ENCODE data around the gene GLIS1.

The GLIS1 gene

GRCh38 chr1:53640701-53641075 lies 98.3 kb downstream of the GLIS1 start:
- in situ Hi-C loops (cut with MboI; ENCODE audit: low sequenced_read_pairs): no loop called here

GRCh38 chr1:53639996-53640700 lies 98.8 kb downstream of the GLIS1 start:
- in situ Hi-C loops (cut with MboI; ENCODE audit: low sequenced_read_pairs): no loop called here

GRCh38 chr1:53639251-53639763 lies 99.7 kb downstream of the GLIS1 start:
- in situ Hi-C loops (cut with MboI; ENCODE audit: low sequenced_read_pairs): no loop called here

- in situ Hi-C loops (cut with MboI; ENCODE audit: low sequenced_read_pairs): no loop called here
These were observed 100.5 kb downstream of the GLIS1 start for GRCh38 chr1:53638360-53639035.

- in situ Hi-C loops (cut with MboI; ENCODE audit: low sequenced_read_pairs): no loop called here
These were observed 101.2 kb downstream of the GLIS1 start for GRCh38 chr1:53637511-53638359.

- in situ Hi-C loops (cut with MboI; ENCODE audit: low sequenced_read_pairs): no loop called here
These were observed 102.3 kb downstream of the GLIS1 start for GRCh38 chr1:53636621-53637171.

- in situ Hi-C loops (cut with MboI; ENCODE audit: low sequenced_read_pairs): no loop called here
These were observed 104.4 kb downstream of the GLIS1 start for GRCh38 chr1:53634571-53634979.

- in situ Hi-C loops (cut with MboI; ENCODE audit: low sequenced_read_pairs): no loop called here
These were observed 105.8 kb downstream of the GLIS1 start for GRCh38 chr1:53633073-53633704.

GRCh38 chr1:53631622-53632310 lies 107.2 kb downstream of the GLIS1 start:
- in situ Hi-C loops (cut with MboI; ENCODE audit: low sequenced_read_pairs): no loop called here

GRCh38 chr1:53629101-53629691 lies 109.8 kb downstream of the GLIS1 start:
- in situ Hi-C loops (cut with MboI; ENCODE audit: low sequenced_read_pairs): no loop called here

GRCh38 chr1:53628286-53628955 lies 110.5 kb downstream of the GLIS1 start:
- in situ Hi-C loops (cut with MboI; ENCODE audit: low sequenced_read_pairs): no loop called here

GRCh38 chr1:53627666-53628065 lies 111.3 kb downstream of the GLIS1 start:
- in situ Hi-C loops (cut with MboI; ENCODE audit: low sequenced_read_pairs): no loop called here

- in situ Hi-C loops (cut with MboI; ENCODE audit: low sequenced_read_pairs): no loop called here
These were observed 111.9 kb downstream of the GLIS1 start for GRCh38 chr1:53627031-53627430.

GRCh38 chr1:53626616-53627015 lies 112.3 kb downstream of the GLIS1 start:
- in situ Hi-C loops (cut with MboI; ENCODE audit: low sequenced_read_pairs): no loop called here

- in situ Hi-C loops (cut with MboI; ENCODE audit: low sequenced_read_pairs): no loop called here
These were observed 113.0 kb downstream of the GLIS1 start for GRCh38 chr1:53625766-53626520.

GRCh38 chr1:53625049-53625448 lies 113.9 kb downstream of the GLIS1 start:
- in situ Hi-C loops (cut with MboI; ENCODE audit: low sequenced_read_pairs): no loop called here

- in situ Hi-C loops (cut with MboI; ENCODE audit: low sequenced_read_pairs): no loop called here
These were observed 116.4 kb downstream of the GLIS1 start for GRCh38 chr1:53622531-53622930.

- in situ Hi-C loops (cut with MboI; ENCODE audit: low sequenced_read_pairs): no loop called here
These were observed 117.8 kb downstream of the GLIS1 start for GRCh38 chr1:53621144-53621543.

All from HL-60/S4 treated with phorbol 12-myristate 13-acetate at 8.2 ng/mL for 4 days and 3 days (cell line).